Vagina (tissue), 2 donors: ENCODE measurements around the gene ZNF778.

Experiments used
- POLR2A ChIP-seq, 2 donors: fragments of 450-650 bp; IDR thresholded peaks; one replicate each; pipeline ENCODE4 v1.6.1; 2017; ENCODE audit warnings: antibody characterized with exemption in 2 of 2, mild to moderate bottlenecking in 2 of 2, moderate library complexity in 2 of 2
- POLR2AphosphoS5 ChIP-seq, 2 donors: sonication (generic); formaldehyde crosslinking; IDR thresholded peaks; one replicate each; pipeline ENCODE4 v1.9.0; 2017; ENCODE audit warnings: antibody characterized with exemption in 2 of 2, mild to moderate bottlenecking in 2 of 2, low read depth in 1 of 2; ENCODE audit not compliant: insufficient read depth in 1 of 2
- TF ChIP-seq, protein P1 (sequence below), 3 experiments: fragments of 450-650 bp in 2 of 3; fragments of 200-600 bp in 1 of 3; sonication (generic) in 1 of 3; IDR thresholded peaks; one replicate each; pipeline ENCODE4 v1.5.1; 2017 to 2019; ENCODE audit warnings: antibody characterized with exemption in 3 of 3, mild to moderate bottlenecking in 2 of 3, moderate library complexity in 2 of 3

DNA sequence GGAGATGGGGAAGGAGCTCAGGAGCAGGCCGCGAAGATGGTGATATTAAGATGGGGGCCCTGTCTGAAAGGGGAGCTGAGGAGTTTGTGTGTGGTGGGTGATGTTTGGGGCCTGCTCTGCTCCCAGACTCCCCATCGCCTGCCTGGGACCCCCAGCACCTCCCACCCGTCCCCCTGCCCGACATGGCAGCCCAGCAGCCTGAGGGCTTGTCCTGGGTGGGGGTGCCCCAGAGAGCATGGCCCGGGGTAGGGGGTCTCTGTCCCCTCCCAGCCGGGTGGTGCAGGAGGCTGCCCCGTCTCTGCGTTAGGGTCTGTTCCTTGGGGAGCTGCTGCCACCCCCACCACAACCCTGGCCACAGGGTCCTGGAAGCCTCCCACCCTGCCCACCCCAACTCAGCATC lies 40.8 kb upstream of the ZNF778 start:
- TF ChIP-seq POLR2AphosphoS5 (IDR thresholded peaks at IDR 0.05; ENCODE audit: insufficient read depth in 1 of 2, low read depth in 1 of 2) (no peak), POLR2A (IDR thresholded peaks at IDR 0.05) (no peak)
- TF ChIP-seq, protein P1, sequence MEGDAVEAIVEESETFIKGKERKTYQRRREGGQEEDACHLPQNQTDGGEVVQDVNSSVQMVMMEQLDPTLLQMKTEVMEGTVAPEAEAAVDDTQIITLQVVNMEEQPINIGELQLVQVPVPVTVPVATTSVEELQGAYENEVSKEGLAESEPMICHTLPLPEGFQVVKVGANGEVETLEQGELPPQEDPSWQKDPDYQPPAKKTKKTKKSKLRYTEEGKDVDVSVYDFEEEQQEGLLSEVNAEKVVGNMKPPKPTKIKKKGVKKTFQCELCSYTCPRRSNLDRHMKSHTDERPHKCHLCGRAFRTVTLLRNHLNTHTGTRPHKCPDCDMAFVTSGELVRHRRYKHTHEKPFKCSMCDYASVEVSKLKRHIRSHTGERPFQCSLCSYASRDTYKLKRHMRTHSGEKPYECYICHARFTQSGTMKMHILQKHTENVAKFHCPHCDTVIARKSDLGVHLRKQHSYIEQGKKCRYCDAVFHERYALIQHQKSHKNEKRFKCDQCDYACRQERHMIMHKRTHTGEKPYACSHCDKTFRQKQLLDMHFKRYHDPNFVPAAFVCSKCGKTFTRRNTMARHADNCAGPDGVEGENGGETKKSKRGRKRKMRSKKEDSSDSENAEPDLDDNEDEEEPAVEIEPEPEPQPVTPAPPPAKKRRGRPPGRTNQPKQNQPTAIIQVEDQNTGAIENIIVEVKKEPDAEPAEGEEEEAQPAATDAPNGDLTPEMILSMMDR (IDR thresholded peaks at IDR 0.05) = no peak
